ENCODE results near the gene GSN.

Gene GSN

DNA sequence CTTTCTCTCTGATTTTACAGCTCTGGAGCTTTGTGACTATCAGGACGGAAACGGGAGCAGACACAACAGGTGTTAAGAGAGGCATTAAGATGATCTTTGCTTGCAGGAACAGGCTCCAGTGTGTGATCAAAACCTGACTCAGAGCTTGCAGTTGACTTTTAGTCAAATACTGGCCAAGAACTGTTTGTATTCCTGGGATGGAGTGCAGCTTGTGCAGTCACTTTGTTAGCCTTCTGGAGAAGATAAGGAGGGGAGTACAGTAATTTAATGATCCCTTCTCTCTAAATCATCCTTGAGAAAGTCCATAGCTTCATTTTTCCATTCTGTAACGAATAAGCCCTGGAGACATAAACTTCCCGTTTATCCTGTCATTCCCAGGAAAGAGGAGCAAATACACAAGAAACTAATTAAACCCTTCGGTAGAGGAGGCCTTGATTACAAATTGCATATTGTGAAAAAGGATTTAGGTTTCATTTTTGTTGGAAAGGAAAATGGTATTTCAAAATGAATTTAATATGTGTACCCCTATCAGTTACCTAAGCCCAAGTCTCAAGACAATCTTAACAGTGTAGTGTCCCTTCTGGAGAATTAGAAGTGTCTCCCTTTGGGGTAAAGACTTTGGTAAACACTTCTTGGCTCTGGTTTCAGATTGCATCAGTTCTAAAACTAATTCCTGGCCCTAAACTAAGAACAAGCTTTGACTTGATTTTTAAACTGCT, 105.2 kb downstream of the GSN start:
- no peak for DNase-seq (ENCODE audit: low read depth)

DNA sequence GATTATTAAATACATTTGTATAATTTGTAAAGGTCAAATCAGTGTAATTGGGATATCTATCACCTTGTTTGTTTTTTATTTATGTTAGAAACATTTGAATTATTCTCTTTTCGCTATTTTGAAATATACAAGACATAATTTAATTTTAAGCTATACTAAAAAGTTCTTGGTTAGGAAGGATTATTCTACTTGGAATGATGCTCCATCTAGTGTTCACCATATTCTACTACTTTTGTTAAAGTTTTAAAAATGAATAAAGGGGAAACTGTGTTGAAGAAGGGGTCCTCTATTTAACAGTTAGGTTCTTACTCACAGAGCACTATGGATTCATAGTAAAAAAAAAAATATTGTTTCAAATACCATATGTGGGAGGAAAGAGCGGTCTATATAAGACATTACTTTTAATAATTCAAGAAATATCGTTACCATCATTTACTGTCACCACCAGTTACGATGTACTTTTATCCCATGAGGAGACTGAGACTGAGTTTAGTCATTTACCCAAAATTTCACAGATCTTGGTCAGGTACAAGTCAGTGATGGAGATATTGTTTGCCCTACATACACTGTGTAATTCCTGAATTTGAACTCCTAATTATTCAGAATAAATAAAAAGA, 108.4 kb downstream of the GSN start:
- DNase-seq (ENCODE audit: low read depth): no peak

DNA sequence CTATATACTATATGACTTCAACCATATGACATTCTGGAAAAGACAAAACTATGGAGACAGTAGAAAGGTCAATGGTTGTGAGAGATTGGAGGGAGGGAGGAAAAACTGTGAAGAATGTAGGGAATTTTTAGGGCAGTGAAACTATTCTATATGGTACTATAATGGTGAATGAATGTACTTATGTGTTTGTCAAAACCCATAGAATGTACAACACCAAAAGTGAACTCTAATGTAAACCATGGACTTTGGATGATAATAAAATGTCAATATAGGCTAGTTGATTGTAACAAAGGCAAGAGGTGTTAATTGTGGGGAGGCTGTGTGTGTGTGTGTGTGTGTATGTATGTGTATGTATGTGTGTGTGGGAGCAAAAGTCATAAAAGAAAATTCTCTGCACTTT, 112.9 kb downstream of the GSN start:
- DNase-seq (ENCODE audit: low read depth): no peak
